Brain microvascular endothelial cell (primary cell): Measurements from ENCODE around the gene LTBP1.
"Not testable (repeated sequence)": the region's sequence is repeated elsewhere in the genome, so short reads cannot be mapped to it uniquely, and the experiment has no call there.

ENCODE experiments used
- DNase-seq: peaks from one replicate; pipeline ENCODE4 v3.0.0-alpha.2; 2020
- H3K27ac ChIP-seq: fragments of 250-450 bp; sonication (Bioruptor Pico); 2 replicates; pipeline ENCODE4 v1.5.1; 2020; ENCODE audit warnings: mild to moderate bottlenecking, moderate library complexity
- H3K27me3 ChIP-seq: fragments of 250-450 bp; sonication (Bioruptor Pico); replicated peaks from 2 replicates; pipeline ENCODE4 v1.5.1; 2020; ENCODE audit warnings: mild to moderate bottlenecking
- H3K36me3 ChIP-seq: fragments of 250-450 bp; sonication (Bioruptor Pico); replicated peaks from 2 replicates; pipeline ENCODE4 v1.5.1; 2020; ENCODE audit warnings: mild to moderate bottlenecking
- H3K4me3 ChIP-seq: 2 replicates; pipeline ENCODE4 v1.5.1; 2011; ENCODE audit warnings: low read depth, mild to moderate bottlenecking, control low read depth, low read length, moderate library complexity
- in situ Hi-C: cut with HindIII; loops from 2 replicates; pipeline ENCODE4 v1.10.0; 2017; ENCODE audit warnings: low sequenced_read_pairs, low pct_ligation_motif_present
- TF ChIP-seq, protein P1 (sequence below): IDR thresholded peaks from 2 replicates; pipeline ENCODE4 v1.5.1; 2011; ENCODE audit warnings: low read depth, mild to moderate bottlenecking, moderate library complexity, low read length, control low read depth, inconsistent platforms; ENCODE audit errors: missing control alignments

The LTBP1 gene

DNA sequence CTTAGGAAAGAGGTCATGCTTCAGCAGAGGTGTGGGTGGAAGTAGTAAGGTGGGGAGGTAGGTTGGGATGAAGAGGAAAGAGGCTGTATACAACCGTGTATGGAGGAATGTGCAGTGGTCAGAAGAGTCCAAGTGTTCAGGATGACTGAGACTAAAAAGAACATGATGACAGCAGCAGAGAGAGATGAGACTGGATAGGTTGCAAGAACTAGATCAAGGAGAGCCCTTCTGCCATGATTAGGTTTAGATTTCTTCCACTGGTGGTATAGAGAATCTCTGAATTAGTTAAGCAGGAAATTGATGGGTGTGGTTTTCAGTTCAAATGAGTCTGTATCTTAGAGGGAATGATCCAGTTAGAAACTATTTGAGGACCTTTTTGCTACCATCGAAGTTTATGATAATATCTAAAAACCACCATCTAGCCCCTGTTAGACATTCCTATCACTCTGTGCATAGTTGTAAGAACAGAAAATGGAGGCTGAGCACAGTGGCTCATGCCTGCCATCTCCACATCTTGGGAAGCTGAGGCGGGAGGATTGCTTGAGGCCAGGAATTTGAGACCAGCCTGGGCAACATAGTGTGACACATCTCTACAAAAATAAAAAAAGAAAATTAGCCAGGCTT, 221.0 kb downstream of the LTBP1 start:
- Histone ChIP-seq H3K36me3 (peaks cover 7% of the 10 kb centered on the region), H3K27me3 (no peaks in the 10 kb centered on the region), H3K27ac (peak overlapping the region; percentile 83), H3K4me3 (no peak overlapping the region)
- in situ Hi-C loops = no loop called here
- TF ChIP-seq, protein P1, sequence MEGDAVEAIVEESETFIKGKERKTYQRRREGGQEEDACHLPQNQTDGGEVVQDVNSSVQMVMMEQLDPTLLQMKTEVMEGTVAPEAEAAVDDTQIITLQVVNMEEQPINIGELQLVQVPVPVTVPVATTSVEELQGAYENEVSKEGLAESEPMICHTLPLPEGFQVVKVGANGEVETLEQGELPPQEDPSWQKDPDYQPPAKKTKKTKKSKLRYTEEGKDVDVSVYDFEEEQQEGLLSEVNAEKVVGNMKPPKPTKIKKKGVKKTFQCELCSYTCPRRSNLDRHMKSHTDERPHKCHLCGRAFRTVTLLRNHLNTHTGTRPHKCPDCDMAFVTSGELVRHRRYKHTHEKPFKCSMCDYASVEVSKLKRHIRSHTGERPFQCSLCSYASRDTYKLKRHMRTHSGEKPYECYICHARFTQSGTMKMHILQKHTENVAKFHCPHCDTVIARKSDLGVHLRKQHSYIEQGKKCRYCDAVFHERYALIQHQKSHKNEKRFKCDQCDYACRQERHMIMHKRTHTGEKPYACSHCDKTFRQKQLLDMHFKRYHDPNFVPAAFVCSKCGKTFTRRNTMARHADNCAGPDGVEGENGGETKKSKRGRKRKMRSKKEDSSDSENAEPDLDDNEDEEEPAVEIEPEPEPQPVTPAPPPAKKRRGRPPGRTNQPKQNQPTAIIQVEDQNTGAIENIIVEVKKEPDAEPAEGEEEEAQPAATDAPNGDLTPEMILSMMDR = no peak
- DNase-seq = no peak

- Histone ChIP-seq H3K36me3 (peaks cover 2% of the 10 kb centered on the region), H3K27ac (peak overlapping the region; percentile 28), H3K27me3 (no peaks in the 10 kb centered on the region), H3K4me3 (no peak overlapping the region)
- DNase-seq = no peak
- in situ Hi-C loops = no loop called here
- TF ChIP-seq, protein P1 = no peak
Observed at GRCh38 chr2:33168425-33168824, 221.7 kb downstream of the LTBP1 start.

DNA sequence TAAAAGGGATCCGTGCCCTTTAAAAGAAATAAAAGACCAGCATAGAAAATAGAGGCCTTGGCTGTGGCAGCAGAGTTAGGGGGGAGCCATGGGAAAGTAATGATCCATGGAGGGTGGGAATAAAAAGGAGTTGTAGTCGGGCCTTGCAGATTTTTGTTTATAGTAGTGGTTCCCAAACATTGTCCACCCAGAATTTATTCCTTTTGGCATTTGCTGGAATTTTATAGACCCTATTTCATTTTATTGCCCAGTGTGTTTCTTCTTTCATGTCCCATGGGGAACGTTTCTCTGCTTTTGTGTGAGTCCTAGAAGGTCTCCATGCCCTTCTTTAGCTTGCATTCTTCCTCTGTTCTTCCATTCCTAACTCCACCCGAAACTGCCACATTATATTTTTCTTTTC, 222.2 kb downstream of the LTBP1 start:
- no peak overlapping the region for H3K4me3 ChIP-seq
- in situ Hi-C loops = no loop called here
- H3K27ac ChIP-seq = peak overlapping the region; percentile 28
- DNase-seq = no peak
- TF ChIP-seq, protein P1 = no peak
- H3K27me3 ChIP-seq = no peaks in the 10 kb centered on the region
- H3K36me3 ChIP-seq = peaks cover 2% of the 10 kb centered on the region

- DNase-seq, H3K27me3 ChIP-seq, H3K27ac ChIP-seq, in situ Hi-C loops, H3K4me3 ChIP-seq, H3K36me3 ChIP-seq: not testable (repeated sequence)
Observed at GRCh38 chr2:33170251-33170650, 223.5 kb downstream of the LTBP1 start.

- Histone ChIP-seq H3K36me3 (peaks cover 30% of the 10 kb centered on the region), H3K27me3 (no peaks in the 10 kb centered on the region), H3K27ac (no peak overlapping the region), H3K4me3 (no peak overlapping the region)
- in situ Hi-C loops = no loop called here
- TF ChIP-seq, protein P1 = no peak
- no peak for DNase-seq
Observed at GRCh38 chr2:33177627-33178026, 230.9 kb downstream of the LTBP1 start.

- H3K27me3 ChIP-seq = no peaks in the 10 kb centered on the region
- no peak overlapping the region for H3K27ac ChIP-seq
- no peak for DNase-seq
- no peak overlapping the region for H3K4me3 ChIP-seq
- H3K36me3 ChIP-seq = peaks cover 33% of the 10 kb centered on the region
- in situ Hi-C loops = no loop called here
- TF ChIP-seq, protein P1 = no peak
Observed at GRCh38 chr2:33178209-33178608, 231.5 kb downstream of the LTBP1 start.
